ENCODE measurements around the gene SIGLEC9.

Gene SIGLEC9

GRCh38 chr19:51125421-51126075 lies 842 bp downstream of the SIGLEC9 start:
- no peak overlapping the region for H3K27ac ChIP-seq
- TF ChIP-seq ZFX (IDR thresholded peaks at IDR 0.05) (no peak), CTCF (conservative IDR thresholded peaks at IDR 0.05) (no peak)

- no peak for TF ChIP-seq CTCF (conservative IDR thresholded peaks at IDR 0.05)
- no peak for TF ChIP-seq ZFX (IDR thresholded peaks at IDR 0.05)
- no peak overlapping the region for H3K27ac ChIP-seq
Measured at GRCh38 chr19:51127032-51127431, 2.3 kb downstream of the SIGLEC9 start.

GRCh38 chr19:51127755-51128154 lies 3.0 kb downstream of the SIGLEC9 start:
- TF ChIP-seq ZFX (IDR thresholded peaks at IDR 0.05) (no peak), CTCF (conservative IDR thresholded peaks at IDR 0.05) (no peak)
- no peak overlapping the region for H3K27ac ChIP-seq

GRCh38 chr19:51128227-51128626 lies 3.5 kb downstream of the SIGLEC9 start:
- TF ChIP-seq CTCF (conservative IDR thresholded peaks at IDR 0.05): no peak
- no peak for TF ChIP-seq ZFX (IDR thresholded peaks at IDR 0.05)
- no peak overlapping the region for H3K27ac ChIP-seq

GRCh38 chr19:51129716-51130115 lies 5.0 kb downstream of the SIGLEC9 start:
- no peak for TF ChIP-seq ZFX (IDR thresholded peaks at IDR 0.05)
- TF ChIP-seq CTCF (conservative IDR thresholded peaks at IDR 0.05): no peak

GRCh38 chr19:51131780-51132680 lies 7.3 kb downstream of the SIGLEC9 start:
- TF ChIP-seq ZFX (IDR thresholded peaks at IDR 0.05) (no peak), CTCF (conservative IDR thresholded peaks at IDR 0.05) (no peak)
- H3K27ac ChIP-seq: no peak overlapping the region

More at GRCh38 chr19:51129716-51130115, 5.0 kb downstream of the SIGLEC9 start:
- no peak overlapping the region for H3K27ac ChIP-seq

GRCh38 chr19:51135004-51135403 lies 10.3 kb downstream of the SIGLEC9 start:
- H3K27ac ChIP-seq: no peak overlapping the region
- TF ChIP-seq CTCF (conservative IDR thresholded peaks at IDR 0.05): no peak
- no peak for TF ChIP-seq ZFX (IDR thresholded peaks at IDR 0.05)

Data from C4-2B (cell line).